ENCODE data around the gene DCAF8L2. TPM values are rescaled to one million over a fixed set of nuclear protein-coding genes. Genes with fewer than 3 reads are reported as not detected.

Gene DCAF8L2
- total RNA-seq, 1 experiment from 2014 or later: not detected

DNA sequence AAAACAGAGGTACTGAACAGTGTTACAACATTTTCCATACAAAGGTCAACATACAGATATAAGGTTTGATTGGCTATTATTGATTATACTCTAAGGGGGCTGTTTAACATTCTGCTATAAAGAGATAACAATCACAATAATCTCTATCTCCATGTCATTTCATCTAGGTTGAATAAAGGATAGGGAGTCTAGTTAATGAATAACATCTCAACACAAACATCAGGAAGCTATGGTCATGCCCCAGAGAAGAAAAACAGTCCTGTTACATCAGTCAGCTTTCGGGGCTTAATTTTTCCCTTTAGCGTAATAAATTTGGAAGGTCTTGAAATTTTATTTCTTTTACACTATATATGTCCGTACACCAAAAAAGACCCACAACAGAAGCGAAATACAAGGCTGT is 41.5 kb upstream of the DCAF8L2 start:
- no peaks in the 10 kb centered on the region for H3K79me1 ChIP-seq (ENCODE audit: insufficient read depth, low read depth, low read length, poor library complexity, severe bottlenecking)
- H4K20me1 ChIP-seq (ENCODE audit: control insufficient read depth, insufficient read depth, insufficient read length): no peaks in the 10 kb centered on the region
- TF ChIP-seq, protein P1, sequence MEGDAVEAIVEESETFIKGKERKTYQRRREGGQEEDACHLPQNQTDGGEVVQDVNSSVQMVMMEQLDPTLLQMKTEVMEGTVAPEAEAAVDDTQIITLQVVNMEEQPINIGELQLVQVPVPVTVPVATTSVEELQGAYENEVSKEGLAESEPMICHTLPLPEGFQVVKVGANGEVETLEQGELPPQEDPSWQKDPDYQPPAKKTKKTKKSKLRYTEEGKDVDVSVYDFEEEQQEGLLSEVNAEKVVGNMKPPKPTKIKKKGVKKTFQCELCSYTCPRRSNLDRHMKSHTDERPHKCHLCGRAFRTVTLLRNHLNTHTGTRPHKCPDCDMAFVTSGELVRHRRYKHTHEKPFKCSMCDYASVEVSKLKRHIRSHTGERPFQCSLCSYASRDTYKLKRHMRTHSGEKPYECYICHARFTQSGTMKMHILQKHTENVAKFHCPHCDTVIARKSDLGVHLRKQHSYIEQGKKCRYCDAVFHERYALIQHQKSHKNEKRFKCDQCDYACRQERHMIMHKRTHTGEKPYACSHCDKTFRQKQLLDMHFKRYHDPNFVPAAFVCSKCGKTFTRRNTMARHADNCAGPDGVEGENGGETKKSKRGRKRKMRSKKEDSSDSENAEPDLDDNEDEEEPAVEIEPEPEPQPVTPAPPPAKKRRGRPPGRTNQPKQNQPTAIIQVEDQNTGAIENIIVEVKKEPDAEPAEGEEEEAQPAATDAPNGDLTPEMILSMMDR (conservative IDR thresholded peaks at IDR 0.05): no peak
- Mint-ChIP-seq H3K27me3 (ENCODE audit: low read depth) (peaks cover 2% of the 10 kb centered on the region), H3K27ac (no peak overlapping the region), H3K4me3 (no peak overlapping the region), H3K36me3 (ENCODE audit: insufficient read depth in 1 of 3, low read depth in 3 of 3) (no peaks in the 10 kb centered on the region; a peak in 3 of 7 replicates), H3K9me3 (peaks cover 60 to 63% of the 10 kb centered on the region in 2 experiments), H3K4me1 (no peaks in the 10 kb centered on the region)
- H3K23me2 ChIP-seq (ENCODE audit: insufficient read length, low read depth, low read length, poor library complexity, severe bottlenecking): no peaks in the 10 kb centered on the region
- no peak overlapping the region for H2BK5ac ChIP-seq (ENCODE audit: insufficient read length, low read length)
- no peak overlapping the region for H2AFZ ChIP-seq (ENCODE audit: low read length)
- no peak overlapping the region for H2BK20ac ChIP-seq (ENCODE audit: low read depth, low read length, poor library complexity, severe bottlenecking)
- peaks cover 16% of the 10 kb centered on the region for H3K9me3 ChIP-seq (ENCODE audit: control insufficient read depth, low read depth, low read length)
- H3K4ac ChIP-seq (ENCODE audit: low read depth, low read length): no peak overlapping the region
- H4K8ac ChIP-seq (replicated peaks; ENCODE audit: insufficient read length, low read depth, low read length): no peak overlapping the region
- no peak overlapping the region for H3K9ac ChIP-seq (ENCODE audit: extremely low read depth, insufficient read length, low read length)
- H3K4me2 ChIP-seq (ENCODE audit: insufficient read depth, insufficient read length, low read length): no peak overlapping the region
- WGBS (ENCODE audit: extremely low coverage, insufficient read length, low lambda C conversion rate): no CpG with 5 or more reads among the region's 4 CpGs
- no peaks in the 10 kb centered on the region for H3K4me1 ChIP-seq (ENCODE audit: insufficient read depth, low read length)
- H4K91ac ChIP-seq (ENCODE audit: insufficient read length, low read depth, low read length): no peak overlapping the region
- no peak overlapping the region for H3K18ac ChIP-seq (ENCODE audit: insufficient read length, low read depth, low read length)
- H4K5ac ChIP-seq (ENCODE audit: insufficient read length, low read depth, low read length): no peak overlapping the region
- no peaks in the 10 kb centered on the region for H3K79me2 ChIP-seq (ENCODE audit: insufficient read depth, low read length)
- no peak overlapping the region for H2AK5ac ChIP-seq (ENCODE audit: insufficient read length, low read length)
- no peak overlapping the region for H3T11ph ChIP-seq (ENCODE audit: low read length)
- no peak overlapping the region for H3K27ac ChIP-seq (ENCODE audit: insufficient read length, low read depth, low read length)
- H2BK15ac ChIP-seq (ENCODE audit: low read depth, low read length): no peak overlapping the region
- no peak overlapping the region for H2BK120ac ChIP-seq (ENCODE audit: low read depth, low read length, poor library complexity, severe bottlenecking)
- DNase-seq: no peak
- no peaks in the 10 kb centered on the region for H3K27me3 ChIP-seq (ENCODE audit: insufficient read depth, low read length)
- H3K56ac ChIP-seq (ENCODE audit: insufficient read length, low read depth, low read length): no peak overlapping the region
- H3K23ac ChIP-seq (ENCODE audit: insufficient read length, low read depth, low read length): no peak overlapping the region
- no peak overlapping the region for H3K14ac ChIP-seq (ENCODE audit: insufficient read depth, low read length)
- no peak overlapping the region for H2BK12ac ChIP-seq (ENCODE audit: insufficient read length, low read depth, low read length)

Measured in H9 (cell line).